ENCODE results near the gene NEDD4L.
A peak's percentile ranks its signal among the peaks of the same experiment; 100 is the strongest.
"Not testable (repeated sequence)": the region's sequence is repeated elsewhere in the genome, so short reads cannot be mapped to it uniquely, and the experiment has no call there.

NEDD4L gene

DNA sequence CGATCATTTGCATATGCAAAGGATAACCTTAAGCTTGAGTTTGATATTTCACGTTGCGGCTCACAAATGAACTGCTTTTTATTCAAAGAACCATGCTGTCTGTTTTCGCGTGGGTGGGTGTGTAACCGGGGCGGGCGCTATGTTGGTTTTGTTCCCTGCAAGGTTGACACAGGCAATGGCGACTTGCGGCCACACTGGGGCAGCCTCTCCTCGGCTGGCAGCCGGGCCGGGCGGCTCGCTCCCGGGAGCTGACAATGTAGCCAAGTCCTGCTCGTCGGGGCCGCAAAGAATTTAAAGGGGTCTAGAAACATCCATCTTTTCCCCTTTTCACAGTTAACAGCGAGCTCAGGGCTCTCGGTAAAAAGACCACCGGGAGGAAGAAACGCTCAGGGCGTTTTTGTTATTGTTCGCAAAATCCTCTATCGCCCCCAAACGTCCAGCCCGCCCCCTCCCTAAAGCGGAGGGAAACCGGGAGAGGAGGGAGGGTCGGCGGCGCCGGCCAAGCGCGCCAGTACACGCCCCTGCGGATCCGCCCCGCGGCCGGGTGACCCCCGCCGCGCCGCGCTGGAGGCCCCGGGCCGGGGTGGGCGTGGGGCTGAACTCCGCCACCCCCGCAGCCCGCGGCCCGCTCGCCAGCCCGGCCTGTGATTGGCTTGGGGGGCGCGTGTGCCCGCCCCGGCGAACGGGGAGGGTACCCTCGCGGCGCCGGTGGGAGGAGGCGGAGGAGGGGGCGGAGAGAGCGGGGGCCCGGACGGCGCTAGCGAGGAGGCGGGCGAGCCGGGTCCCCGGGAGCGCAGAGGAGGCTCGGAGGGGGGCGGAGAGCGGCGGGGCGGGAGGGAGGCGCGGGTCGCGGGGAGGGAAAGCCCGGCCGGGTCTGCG, at the start of gene NEDD4L:
Gene NEDD4L, plus strand, starts transcription at position 736 of the 879 bp plus-strand sequence. CDS start 435 bp downstream, outside the sequence.
- DNase-seq (ENCODE audit: low spot score) (peak; percentile 57), FAIRE-seq (no peak)

DNA sequence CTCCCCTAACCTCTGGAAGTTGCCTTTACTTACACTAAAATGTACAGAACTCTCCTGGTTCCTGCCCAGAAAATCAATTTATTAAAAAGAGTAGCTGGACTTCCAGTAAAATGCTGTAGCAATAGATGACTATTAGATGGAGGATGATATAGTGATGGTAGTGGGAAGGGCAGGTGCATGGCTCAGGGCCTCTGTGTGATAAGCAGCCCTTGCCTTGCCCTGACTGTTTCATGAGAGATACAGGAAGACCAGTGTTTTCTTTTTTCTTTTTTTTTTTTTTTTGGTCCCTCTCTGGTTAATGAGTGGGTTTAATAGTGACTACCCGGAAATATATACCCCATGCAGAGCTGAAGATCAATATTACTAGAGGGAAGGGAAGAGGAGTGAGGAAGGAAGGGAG, 48.7 kb upstream of the NEDD4L start:
- DNase-seq (ENCODE audit: low spot score) (no peak), FAIRE-seq (no peak)

DNA sequence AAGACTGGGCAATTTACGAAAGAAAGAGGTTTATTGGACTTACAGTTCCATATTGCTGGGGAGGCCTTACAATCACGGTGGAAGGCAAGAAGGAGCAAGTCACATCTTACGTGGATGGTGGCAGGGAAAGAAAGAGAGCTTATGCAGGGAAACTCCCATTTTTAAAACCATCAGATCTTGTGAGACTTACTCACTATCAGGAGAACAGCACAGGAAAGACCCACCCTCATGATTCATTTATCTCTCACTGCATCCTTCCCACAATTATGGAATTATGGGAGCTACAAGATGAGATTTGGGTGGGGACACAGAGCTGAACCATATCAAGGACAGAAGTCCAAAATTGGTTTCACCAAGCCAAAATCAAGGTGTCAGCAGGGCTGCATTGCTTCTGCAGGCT, 47.1 kb upstream of the NEDD4L start:
- not testable (repeated sequence) for DNase-seq (ENCODE audit: low spot score); FAIRE-seq

GRCh38 chr18:57997820-57998219, 46.2 kb upstream of the NEDD4L start:
- FAIRE-seq (no peak), DNase-seq (ENCODE audit: low spot score) (no peak)

- DNase-seq (ENCODE audit: low spot score): peak; percentile 13
Observed at GRCh38 chr18:57998461-57998860, 45.6 kb upstream of the NEDD4L start.

DNA sequence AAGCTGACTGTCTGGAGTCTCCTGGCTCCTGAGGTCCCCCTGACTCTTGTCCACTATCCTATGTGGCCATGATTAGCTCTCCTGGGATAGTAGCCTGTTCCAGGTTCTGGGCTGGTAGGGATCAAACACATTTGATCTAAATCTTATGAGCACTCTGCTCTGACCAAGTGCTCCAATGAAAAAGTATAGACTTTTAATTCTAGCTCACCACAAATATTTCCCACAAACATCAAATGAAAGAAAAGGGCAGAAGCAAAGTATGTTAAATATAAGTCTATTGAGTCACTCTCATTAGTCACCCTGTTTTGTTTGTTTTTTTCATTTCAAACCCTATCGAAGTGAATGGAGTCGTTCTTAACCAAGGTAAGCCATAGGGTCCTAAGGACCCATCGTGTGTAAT, 39.7 kb upstream of the NEDD4L start:
- peak; percentile 21 for DNase-seq (ENCODE audit: low spot score)
- FAIRE-seq: no peak

More at GRCh38 chr18:57998461-57998860, 45.6 kb upstream of the NEDD4L start:
- FAIRE-seq: no peak

DNA sequence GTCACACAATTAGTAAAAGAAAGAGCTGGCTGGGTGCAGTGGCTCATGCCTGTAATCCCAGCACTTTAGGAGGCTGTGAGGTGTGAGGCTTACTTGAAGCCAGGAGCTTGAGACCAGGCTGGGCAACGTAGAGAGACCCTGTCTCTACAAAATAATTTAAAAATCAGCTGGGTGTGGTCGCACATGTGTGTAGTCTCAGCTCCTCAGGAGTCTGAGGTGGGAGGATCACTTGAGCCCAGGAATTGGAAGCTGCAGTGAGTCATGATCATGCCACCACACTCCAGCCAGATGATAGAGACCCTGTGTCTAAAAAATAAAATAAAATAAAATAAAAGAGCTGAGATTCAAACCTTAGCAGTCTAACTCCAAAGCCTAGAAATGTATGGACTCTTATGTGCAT, 39.0 kb upstream of the NEDD4L start:
- DNase-seq (ENCODE audit: low spot score) (no peak), FAIRE-seq (no peak)

DNA sequence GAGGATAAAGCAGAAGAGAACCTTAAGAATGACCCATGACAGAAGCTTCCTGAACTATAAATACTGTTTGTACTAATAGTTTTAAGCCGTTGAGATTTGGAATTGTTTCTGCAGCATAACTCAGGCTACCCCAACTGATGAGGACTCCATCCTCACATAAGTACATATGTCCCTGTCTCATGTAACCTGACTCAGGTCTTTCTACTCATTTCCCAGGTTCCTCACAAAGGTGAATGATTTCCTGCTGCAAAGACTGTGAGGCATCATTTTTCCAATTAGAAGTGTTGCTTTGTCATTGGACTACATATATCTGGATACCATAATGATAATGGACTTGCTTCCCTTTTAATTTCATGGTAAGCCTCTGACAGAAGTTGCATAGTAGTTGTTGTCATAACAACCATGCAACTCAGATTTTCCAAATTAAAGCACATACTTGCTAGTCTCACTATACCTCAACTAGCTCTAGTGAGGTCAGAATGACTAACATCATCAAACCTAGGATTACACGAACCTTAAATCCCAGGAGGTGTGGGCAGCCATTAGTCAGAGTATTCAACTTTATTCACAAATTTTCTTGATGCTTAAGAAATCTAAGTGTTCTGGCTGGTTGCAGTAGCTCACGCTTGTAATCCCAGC, 38.0 kb upstream of the NEDD4L start:
- FAIRE-seq (no peak), DNase-seq (ENCODE audit: low spot score) (peak; percentile 9)

DNA sequence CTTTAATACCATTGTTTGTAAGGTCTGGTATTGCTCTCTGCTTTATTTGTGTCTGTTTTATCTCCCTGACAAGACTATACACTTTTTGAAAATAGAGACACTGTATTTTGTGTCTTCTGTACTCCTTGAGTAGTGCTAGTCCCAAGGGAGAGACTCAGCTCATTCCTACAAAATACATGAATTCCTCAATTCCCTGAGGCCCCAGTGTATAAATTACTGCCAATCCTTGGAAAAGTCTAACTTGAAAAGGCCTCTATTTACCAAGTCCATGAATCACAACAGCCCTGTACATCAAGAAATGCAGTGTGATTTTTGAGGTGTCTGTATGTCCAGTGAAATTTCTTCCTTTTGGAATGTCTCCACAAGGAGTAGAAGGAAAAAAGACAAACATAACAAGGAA, 34.9 kb upstream of the NEDD4L start:
- DNase-seq (ENCODE audit: low spot score): no peak
- no peak for FAIRE-seq

DNA sequence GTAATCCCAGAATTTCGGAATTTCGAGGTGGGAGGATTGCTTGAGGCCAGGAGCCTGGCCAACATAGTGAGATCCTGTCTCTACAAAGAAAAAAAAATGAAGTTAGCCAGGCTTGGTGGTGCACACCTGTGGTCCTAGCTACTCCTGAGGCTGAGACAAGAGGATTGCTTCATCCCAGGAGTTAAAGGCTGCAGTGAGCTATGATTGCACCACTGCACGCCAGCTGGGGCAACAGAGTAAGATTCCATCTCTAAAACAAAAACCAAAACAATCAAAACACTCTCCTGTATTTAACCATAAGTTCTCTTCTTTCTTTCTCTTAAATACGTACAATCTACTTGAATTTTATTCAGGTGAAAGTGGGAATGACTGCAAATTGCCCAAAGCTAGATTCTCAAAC, 33.8 kb upstream of the NEDD4L start:
- no peak for DNase-seq (ENCODE audit: low spot score)
- FAIRE-seq: no peak

DNA sequence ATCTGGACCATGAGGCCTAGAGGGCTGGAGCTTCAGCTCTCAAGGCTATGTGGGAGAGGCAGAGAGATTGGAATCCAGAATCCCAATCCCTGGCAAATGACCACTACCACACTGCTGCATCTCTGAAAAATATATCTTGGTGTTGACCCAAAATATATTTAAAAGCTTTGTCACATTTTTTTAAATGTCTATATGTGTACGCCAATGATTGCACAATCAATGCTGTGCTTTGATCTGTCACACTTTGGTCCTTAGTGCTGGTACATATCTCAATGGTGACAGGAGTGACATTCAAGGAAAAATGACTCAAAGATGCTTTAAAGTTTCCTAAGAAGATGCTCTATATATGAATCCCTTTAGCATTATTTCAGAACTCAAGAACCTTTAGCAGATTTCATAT, 31.7 kb upstream of the NEDD4L start:
- FAIRE-seq (no peak), DNase-seq (ENCODE audit: low spot score) (no peak)

DNA sequence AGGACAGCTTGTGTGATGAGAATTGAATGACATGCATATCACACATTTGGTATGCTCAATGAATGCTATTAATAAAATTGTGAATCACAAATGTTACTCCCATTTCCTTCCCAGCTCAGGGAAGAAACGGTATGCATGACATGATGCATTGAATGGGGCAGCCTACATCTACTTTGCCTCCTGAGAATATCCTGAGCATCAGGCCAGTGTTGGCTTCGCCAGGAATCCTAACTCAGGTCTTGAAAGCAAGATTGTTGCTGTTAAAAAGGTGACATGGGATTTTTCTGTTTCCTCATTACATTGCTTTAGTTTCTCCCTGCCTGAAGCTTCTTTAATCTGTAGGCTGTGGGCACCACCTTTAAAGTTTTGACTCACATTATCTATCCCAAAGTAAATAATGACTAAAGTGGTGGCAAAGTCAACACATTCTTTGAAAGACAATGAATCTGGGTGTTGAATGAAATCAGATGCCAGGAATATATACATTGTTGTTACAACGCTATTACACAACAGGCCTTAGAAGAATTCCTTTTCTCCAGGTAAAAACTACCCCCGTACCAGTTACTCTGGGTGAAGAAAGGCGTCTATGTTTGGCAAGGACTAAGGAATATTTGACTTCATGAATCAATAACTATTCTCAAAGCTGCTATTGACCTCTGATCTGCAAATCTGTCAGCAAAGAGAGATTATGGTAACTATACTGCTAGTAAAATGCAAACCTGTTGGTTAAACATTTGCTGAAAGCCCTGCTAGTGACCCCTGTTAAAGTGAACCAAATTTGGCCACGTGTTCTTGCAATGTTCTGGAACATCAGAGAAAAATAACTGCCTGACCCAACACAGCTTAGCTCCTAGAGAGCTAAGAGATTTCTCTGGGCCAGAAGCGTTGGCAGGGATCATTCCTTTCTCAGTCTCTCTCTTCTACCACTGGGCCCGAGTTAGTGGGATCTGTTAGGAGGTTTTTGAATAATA, 30.5 kb upstream of the NEDD4L start:
- DNase-seq (ENCODE audit: low spot score) (peak; percentile 4), FAIRE-seq (no peak)

GRCh38 chr18:58015065-58015780, 28.8 kb upstream of the NEDD4L start:
- no peak for DNase-seq (ENCODE audit: low spot score)
- FAIRE-seq: no peak

DNA sequence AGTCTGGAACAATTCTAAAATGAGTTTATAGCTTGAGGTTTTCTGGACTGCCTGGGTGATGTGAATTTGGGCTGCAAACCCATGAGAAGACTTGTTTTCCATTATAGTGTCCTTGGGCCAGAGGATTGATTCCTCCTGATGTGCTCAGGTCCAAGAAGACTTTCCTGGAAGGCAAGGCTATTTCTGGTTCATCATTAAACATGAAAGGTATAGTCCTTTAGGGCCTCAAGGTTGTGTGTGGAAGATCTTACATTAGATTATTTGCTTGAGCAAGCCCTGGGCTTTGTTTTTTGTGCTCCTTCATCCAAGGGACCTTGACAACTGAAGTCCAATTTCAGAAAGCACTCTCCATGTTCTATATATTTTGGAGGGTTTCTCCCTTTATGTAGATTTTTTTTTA, 26.8 kb upstream of the NEDD4L start:
- no peak for FAIRE-seq
- DNase-seq (ENCODE audit: low spot score): no peak

GRCh38 chr18:58020567-58021107, 23.4 kb upstream of the NEDD4L start:
- no peak for FAIRE-seq

DNA sequence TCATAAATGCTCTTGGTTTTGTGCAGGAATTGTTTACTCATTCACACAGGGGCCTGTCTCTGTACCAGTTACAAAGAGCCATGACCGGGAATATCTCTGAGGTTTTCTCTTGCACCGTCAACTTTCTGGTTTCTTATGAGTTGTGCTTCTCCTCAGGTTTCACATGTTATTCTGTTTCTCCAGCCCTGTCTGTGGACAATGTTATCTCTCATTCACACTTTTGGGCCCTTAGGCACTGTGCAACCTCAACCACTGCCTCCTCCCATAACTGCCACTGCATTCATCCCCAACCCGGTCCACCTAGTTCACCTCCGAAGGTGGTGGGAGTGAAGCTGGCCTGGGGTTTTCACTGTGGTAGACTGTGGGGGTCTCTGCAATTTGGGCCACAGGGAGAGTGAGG, 22.5 kb upstream of the NEDD4L start:
- no peak for DNase-seq (ENCODE audit: low spot score)
- FAIRE-seq: no peak

More at GRCh38 chr18:58020567-58021107, 23.4 kb upstream of the NEDD4L start:
- no peak for DNase-seq (ENCODE audit: low spot score)

DNA sequence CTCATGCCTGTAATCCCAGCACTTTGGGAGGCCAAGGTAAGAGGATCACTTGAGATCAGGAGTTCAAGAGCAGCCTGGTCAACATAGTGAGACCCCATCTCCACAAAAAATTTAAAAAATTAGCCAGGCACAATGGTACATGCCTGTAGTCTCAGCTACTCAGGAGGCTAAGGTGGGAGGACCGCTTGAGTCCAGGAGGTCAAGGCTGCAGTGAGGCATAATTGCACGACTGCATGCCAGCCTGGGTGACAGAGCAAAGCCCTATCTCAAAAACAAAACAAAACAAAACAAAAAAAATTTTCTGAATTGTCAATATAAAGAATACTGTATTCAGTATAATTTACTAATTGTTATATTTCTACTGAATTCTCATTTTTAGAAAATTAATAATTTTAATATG, 20.9 kb upstream of the NEDD4L start:
- DNase-seq (ENCODE audit: low spot score): no peak
- FAIRE-seq: no peak

GRCh38 chr18:58024139-58024538, 19.9 kb upstream of the NEDD4L start:
- no peak for FAIRE-seq
- no peak for DNase-seq (ENCODE audit: low spot score)

GRCh38 chr18:58025205-58025604, 18.8 kb upstream of the NEDD4L start:
- FAIRE-seq (no peak), DNase-seq (ENCODE audit: low spot score) (no peak)

DNA sequence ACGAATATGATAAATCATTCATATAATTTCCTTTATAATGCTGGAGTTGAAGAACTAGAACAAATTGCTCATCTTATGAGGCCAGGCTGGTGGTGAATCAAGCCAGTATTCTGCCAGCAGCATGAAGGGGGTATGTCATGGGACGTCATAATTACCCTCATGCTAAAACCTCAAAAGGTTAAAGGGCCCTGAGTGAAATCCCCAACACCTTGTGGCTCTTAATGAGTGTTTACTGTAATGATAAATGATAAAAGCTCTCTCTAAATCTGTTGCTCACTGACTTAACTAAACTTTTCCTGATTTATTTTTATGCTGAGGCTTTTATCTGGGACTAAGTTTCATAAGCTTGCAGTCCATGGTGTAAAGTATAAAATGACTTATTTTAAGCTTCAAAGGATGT, 18.3 kb upstream of the NEDD4L start:
- DNase-seq (ENCODE audit: low spot score) (no peak), FAIRE-seq (no peak)

GRCh38 chr18:58026395-58026794, 17.6 kb upstream of the NEDD4L start:
- DNase-seq (ENCODE audit: low spot score): no peak

More at GRCh38 chr18:58026395-58026794, 17.6 kb upstream of the NEDD4L start:
- no peak for FAIRE-seq
